ENCODE results near the gene STMN3. TPM values are rescaled to one million over a fixed set of nuclear protein-coding genes. Genes with fewer than 3 reads are reported as not detected.

Gene STMN3
- total and polyA plus RNA-seq, 4 experiments from 2014 or later: 18.9 to 120 (median 70.1) TPM

DNA sequence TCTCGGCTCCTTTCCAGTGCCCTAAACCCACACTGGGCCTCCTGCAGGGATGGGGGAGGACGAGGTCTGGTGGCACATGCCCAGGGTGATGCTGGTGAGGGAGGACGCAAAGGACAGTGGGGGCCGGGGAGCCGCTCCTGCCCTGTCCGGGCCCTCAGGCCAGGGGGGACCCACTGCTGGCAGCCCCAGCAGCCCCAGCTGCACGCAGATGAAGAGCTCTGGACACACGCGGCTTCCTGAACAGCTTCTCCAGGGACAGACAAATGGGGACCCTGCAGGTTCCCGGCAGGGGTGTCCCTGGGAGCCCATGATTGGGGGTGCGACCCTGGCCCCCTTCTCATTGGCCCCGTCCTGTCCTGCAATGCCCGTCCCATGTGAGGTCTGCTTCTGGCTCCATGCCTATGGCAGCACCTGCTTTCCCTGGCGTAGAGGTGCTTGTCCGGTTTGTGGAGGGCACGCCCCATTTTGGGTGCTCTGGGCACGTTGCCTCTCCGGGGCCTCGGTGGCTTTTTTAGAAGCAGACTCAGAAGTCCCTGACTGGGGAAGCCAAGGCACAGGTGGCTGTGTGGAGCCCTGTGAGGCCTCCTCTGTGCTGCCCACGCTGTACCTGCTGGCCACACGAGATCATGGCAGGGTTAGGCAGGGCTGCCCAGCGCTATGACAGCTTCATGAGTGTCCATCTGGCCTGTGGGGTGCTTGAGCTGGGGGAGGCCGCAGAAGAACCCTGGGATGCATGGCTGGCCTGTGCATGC is 27.8 kb upstream of the STMN3 start:
- no peak overlapping the region for H3K4me3 ChIP-seq (ENCODE audit: low read length in 2 of 2)
- ChIA-PET CTCF (ENCODE audit: partially characterized antibody) (no interaction called here), POLR2A (ENCODE audit: partially characterized antibody) (no interaction called here)
- Mint-ChIP-seq H3K36me3 (peaks cover 3 to 8% of the 10 kb centered on the region in 2 donors), H3K4me3 (no peak overlapping the region), H3K4me1 (peaks cover 0 to 6% (median under 1%) of the 10 kb centered on the region in 4 donors), H3K27ac (no peak overlapping the region), H3K27me3 (no peaks in the 10 kb centered on the region), H3K9me3 (no peaks in the 10 kb centered on the region)
- no peak overlapping the region for H3K27ac ChIP-seq (ENCODE audit: low read depth, low read length)
- H3K36me3 ChIP-seq (ENCODE audit: insufficient read depth, low read length): no peaks in the 10 kb centered on the region
- DNase-seq: no peak
- H3K27me3 ChIP-seq (ENCODE audit: insufficient read depth, low read length): no peaks in the 10 kb centered on the region
- H3K9me3 ChIP-seq (ENCODE audit: control insufficient read depth in 1 of 2, low read length in 2 of 2): no peaks in the 10 kb centered on the region
- no peaks in the 10 kb centered on the region for H3K4me1 ChIP-seq (ENCODE audit: insufficient read depth, low read length)
- intact Hi-C loops (cut with micrococcal nuclease): no loop called here

DNA sequence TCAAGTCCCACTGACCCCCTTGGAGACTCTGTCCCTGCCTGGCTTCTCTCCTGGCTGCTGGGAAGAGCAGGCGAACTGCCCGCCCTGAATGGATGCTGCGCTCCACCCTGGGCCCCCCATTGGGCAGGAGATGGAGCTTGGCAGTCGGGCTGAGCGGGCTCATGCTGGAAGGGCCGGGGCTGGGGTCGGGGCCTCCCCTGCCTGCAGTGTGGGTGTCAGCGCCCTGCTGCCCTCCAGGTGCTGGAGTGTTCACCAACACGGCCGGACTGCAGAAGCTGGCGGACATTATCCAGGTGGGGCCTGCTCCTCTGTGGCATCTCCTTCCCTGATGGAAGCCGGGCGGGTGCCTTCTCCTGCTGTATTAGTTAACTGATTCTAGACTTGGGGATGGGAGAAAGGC is 27.2 kb upstream of the STMN3 start:
- POLR2A ChIA-PET (ENCODE audit: partially characterized antibody): interaction anchor here (1.2 kb wide), 1 partner anchor 184 kb away, joined by 3 read pairs; no protein-coding TSS in a partner anchor
- H3K27ac ChIP-seq (ENCODE audit: low read depth, low read length): no peak overlapping the region
- peaks cover 0 to 6% (median under 1%) of the 10 kb centered on the region in 4 donors for H3K4me1 Mint-ChIP-seq
- no peaks in the 10 kb centered on the region for H3K9me3 ChIP-seq (ENCODE audit: control insufficient read depth in 1 of 2, low read length in 2 of 2)
- no peaks in the 10 kb centered on the region for H3K27me3 ChIP-seq (ENCODE audit: insufficient read depth, low read length)
- H3K36me3 ChIP-seq (ENCODE audit: insufficient read depth, low read length): no peaks in the 10 kb centered on the region
- H3K9me3 Mint-ChIP-seq: no peaks in the 10 kb centered on the region
- H3K4me3 ChIP-seq (ENCODE audit: low read length in 2 of 2): no peak overlapping the region
- peaks cover 6 to 8% of the 10 kb centered on the region in 2 donors for H3K36me3 Mint-ChIP-seq
- no peaks in the 10 kb centered on the region for H3K4me1 ChIP-seq (ENCODE audit: insufficient read depth, low read length)
- no peak overlapping the region for H3K27ac Mint-ChIP-seq
- no peak overlapping the region for H3K4me3 Mint-ChIP-seq
- DNase-seq: no peak
- intact Hi-C loops (cut with micrococcal nuclease): no loop called here
- no peaks in the 10 kb centered on the region for H3K27me3 Mint-ChIP-seq
- CTCF ChIA-PET (ENCODE audit: partially characterized antibody): no interaction called here

DNA sequence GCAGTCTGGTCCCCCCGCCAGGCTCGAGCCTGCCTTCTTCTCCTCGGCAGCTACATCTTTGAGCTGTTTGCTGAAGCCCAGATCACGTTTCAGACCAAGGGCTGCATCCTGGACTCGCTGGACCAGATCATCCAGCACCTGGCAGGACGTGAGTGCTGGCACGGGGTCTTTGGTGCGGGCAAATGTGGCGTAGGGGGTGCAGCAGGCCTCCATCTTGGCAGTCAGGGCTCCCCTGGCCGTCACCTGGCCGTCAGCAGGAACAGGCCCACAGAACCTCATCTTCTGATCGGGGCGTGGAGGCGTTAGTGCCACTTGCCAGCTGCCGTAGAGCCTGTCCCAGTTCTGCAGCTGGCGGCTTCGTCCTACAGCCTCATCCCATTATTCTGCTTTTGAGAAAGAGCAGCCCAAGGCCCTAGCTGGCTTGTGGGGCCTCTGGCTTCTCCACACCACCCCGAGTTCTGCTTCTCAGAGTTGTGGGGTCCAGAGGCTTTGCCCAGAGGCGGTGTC is 26.6 kb upstream of the STMN3 start:
- Histone ChIP-seq H3K27ac (ENCODE audit: low read depth, low read length) (no peak overlapping the region), H3K36me3 (ENCODE audit: insufficient read depth, low read length) (no peaks in the 10 kb centered on the region), H3K4me1 (ENCODE audit: insufficient read depth, low read length) (no peaks in the 10 kb centered on the region), H3K4me3 (ENCODE audit: low read length in 2 of 2) (no peak overlapping the region), H3K9me3 (ENCODE audit: control insufficient read depth in 1 of 2, low read length in 2 of 2) (no peaks in the 10 kb centered on the region), H3K27me3 (ENCODE audit: insufficient read depth, low read length) (no peaks in the 10 kb centered on the region)
- intact Hi-C loops (cut with micrococcal nuclease): no loop called here
- DNase-seq: no peak
- no peaks in the 10 kb centered on the region for H3K9me3 Mint-ChIP-seq
- H3K27ac Mint-ChIP-seq: peak overlapping the region in 2 of 7 donors; percentile 31 to 41
- H3K27me3 Mint-ChIP-seq: no peaks in the 10 kb centered on the region
- CTCF ChIA-PET (ENCODE audit: partially characterized antibody): no interaction called here
- H3K4me1 Mint-ChIP-seq: peaks cover 0 to 6% (median under 1%) of the 10 kb centered on the region in 4 donors
- peaks cover 8 to 10% of the 10 kb centered on the region in 2 donors for H3K36me3 Mint-ChIP-seq
- H3K4me3 Mint-ChIP-seq: no peak overlapping the region
- POLR2A ChIA-PET (ENCODE audit: partially characterized antibody): interaction anchor here (0.9 to 1.2 kb wide), 2 partner anchors 118 to 185 kb away, joined by 3 read pairs; no protein-coding TSS in a partner anchor

DNA sequence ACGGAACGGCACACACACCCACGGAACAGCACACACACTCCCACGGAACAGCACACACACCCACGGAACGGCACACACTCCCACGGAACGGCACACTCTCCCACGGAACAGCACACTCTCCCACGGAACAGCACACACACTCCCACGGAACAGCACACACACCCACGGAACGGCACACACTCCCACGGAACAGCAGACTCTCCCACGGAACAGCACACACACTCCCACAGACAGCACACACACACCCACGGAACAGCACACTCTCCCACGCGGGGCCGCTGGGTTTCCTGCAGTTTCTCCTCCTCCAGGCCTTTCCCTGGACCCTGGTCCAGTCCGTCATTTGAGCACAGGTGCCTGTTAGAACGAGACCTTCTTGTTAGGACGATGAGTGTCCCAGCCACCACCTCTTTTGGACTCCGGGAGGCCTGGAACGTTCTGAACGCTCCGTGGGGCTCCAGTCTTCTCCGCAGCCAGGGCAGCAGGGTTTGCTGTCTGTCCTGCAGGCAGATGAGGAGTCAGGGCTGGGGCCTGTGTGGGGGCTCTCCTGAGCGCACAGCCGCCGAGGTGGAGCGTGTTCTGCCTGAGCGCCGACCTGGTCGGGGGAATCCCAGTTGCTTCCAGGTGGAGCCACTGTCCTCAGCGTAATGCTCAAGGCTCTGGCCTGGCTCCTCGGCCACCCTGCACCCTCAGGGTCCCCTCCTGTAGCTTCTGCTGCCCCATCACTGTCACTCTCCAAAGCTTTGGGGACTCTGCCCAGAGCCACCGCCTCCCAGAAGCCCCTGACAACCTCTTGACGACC is 25.6 kb upstream of the STMN3 start:
- H3K36me3 Mint-ChIP-seq: peaks cover 8 to 10% of the 10 kb centered on the region in 2 donors
- no peaks in the 10 kb centered on the region for H3K4me1 ChIP-seq (ENCODE audit: insufficient read depth, low read length)
- H3K27me3 Mint-ChIP-seq: no peaks in the 10 kb centered on the region
- no peak overlapping the region for H3K4me3 Mint-ChIP-seq
- intact Hi-C loops (cut with micrococcal nuclease): no loop called here
- no peak for DNase-seq
- no peak overlapping the region for H3K27ac Mint-ChIP-seq
- H3K9me3 Mint-ChIP-seq: no peaks in the 10 kb centered on the region
- H3K27me3 ChIP-seq (ENCODE audit: insufficient read depth, low read length): no peaks in the 10 kb centered on the region
- H3K36me3 ChIP-seq (ENCODE audit: insufficient read depth, low read length): peaks cover 6% of the 10 kb centered on the region
- ChIA-PET CTCF (ENCODE audit: partially characterized antibody) (no interaction called here), POLR2A (ENCODE audit: partially characterized antibody) (interaction anchor here (0.9 to 1.2 kb wide), 2 partner anchors 117 to 185 kb away, joined by 3 read pairs; no protein-coding TSS in a partner anchor)
- no peak overlapping the region for H3K27ac ChIP-seq (ENCODE audit: low read depth, low read length)
- no peak overlapping the region for H3K4me3 ChIP-seq (ENCODE audit: low read length in 2 of 2)
- H3K4me1 Mint-ChIP-seq: peaks cover 0 to 4% (median under 1%) of the 10 kb centered on the region in 4 donors
- H3K9me3 ChIP-seq (ENCODE audit: control insufficient read depth in 1 of 2, low read length in 2 of 2): no peaks in the 10 kb centered on the region

DNA sequence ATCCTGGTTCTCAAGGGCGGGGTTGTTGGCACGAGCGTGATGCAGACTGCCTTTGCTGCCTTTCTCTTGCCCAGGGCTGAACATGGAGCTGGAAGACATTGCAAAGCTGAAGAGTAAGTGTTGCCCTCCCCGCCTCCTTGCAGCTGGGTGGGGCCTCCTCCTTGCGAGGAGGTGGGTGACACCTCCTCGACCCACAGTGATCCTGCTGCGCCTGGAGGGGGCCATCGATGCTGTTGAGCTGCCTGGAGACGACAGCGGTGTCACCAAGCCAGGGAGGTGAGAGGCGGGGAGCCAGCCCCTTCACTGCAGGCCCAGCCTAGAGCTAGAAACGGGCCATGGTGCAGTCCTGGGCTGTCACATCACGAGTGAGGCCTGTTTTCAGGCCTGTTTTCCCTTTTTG is 24.8 kb upstream of the STMN3 start:
- POLR2A ChIA-PET (ENCODE audit: partially characterized antibody): no interaction called here
- intact Hi-C loops (cut with micrococcal nuclease): no loop called here

DNA sequence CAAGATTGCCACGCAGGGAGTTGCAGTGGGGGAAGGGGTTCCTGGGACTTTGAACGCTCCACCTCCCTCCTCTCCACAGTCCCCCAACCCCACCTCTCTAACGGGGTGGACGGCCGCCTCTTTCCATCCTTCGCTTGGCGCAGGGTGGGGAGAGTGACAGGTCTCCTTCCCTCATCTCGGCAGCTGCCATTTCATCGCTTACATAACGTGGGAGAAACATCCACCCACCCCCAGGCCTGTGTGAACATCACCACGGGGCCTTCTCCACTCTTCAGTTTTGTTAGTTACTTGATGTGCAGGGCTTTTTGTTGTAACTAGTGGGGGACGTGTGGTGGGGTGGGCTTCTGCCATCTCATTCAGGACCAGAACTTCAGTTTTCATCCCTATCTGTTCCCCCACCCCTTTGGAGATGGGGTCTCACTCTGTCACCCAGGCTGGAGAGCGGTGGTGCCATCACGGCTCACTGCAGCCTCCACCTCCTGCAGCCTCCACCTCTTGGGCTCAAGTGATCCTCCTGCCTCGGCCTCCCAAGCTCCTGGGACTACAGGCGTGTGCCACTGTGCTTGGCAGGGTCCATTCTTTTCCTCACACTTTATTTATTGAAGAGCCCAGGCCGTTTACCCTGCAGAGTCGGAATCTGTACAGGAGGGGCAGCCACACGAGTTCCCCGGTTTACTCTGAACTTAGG is 22.6 kb upstream of the STMN3 start:
- Histone ChIP-seq H3K4me3 (ENCODE audit: low read length in 2 of 2) (no peak overlapping the region), H3K27ac (ENCODE audit: low read depth, low read length) (no peak overlapping the region), H3K27me3 (ENCODE audit: insufficient read depth, low read length) (no peaks in the 10 kb centered on the region), H3K4me1 (ENCODE audit: insufficient read depth, low read length) (no peaks in the 10 kb centered on the region), H3K36me3 (ENCODE audit: insufficient read depth, low read length) (peaks cover 6% of the 10 kb centered on the region), H3K9me3 (ENCODE audit: control insufficient read depth in 1 of 2, low read length in 2 of 2) (no peaks in the 10 kb centered on the region)
- Mint-ChIP-seq H3K27me3 (no peaks in the 10 kb centered on the region), H3K36me3 (peaks cover 8 to 12% of the 10 kb centered on the region in 2 donors), H3K9me3 (no peaks in the 10 kb centered on the region), H3K4me3 (no peak overlapping the region), H3K4me1 (peaks cover 0 to 1% (median 0%) of the 10 kb centered on the region in 4 donors), H3K27ac (no peak overlapping the region)
- ChIA-PET POLR2A (ENCODE audit: partially characterized antibody) (no interaction called here), CTCF (ENCODE audit: partially characterized antibody) (no interaction called here)
- no peak for DNase-seq
- intact Hi-C loops (cut with micrococcal nuclease): no loop called here

More for the DNA sequence above, 24.8 kb upstream of the STMN3 start:
- Histone ChIP-seq H3K27me3 (ENCODE audit: insufficient read depth, low read length) (no peaks in the 10 kb centered on the region), H3K36me3 (ENCODE audit: insufficient read depth, low read length) (peaks cover 6% of the 10 kb centered on the region), H3K9me3 (ENCODE audit: control insufficient read depth in 1 of 2, low read length in 2 of 2) (no peaks in the 10 kb centered on the region), H3K4me1 (ENCODE audit: insufficient read depth, low read length) (no peaks in the 10 kb centered on the region), H3K27ac (ENCODE audit: low read depth, low read length) (no peak overlapping the region), H3K4me3 (ENCODE audit: low read length in 2 of 2) (no peak overlapping the region)
- CTCF ChIA-PET (ENCODE audit: partially characterized antibody): no interaction called here
- Mint-ChIP-seq H3K9me3 (no peaks in the 10 kb centered on the region), H3K36me3 (peaks cover 8 to 12% of the 10 kb centered on the region in 2 donors), H3K27ac (peak overlapping the region in 1 of 7 donors; percentile 61), H3K4me3 (no peak overlapping the region), H3K27me3 (no peaks in the 10 kb centered on the region), H3K4me1 (no peaks in the 10 kb centered on the region)
- no peak for DNase-seq

DNA sequence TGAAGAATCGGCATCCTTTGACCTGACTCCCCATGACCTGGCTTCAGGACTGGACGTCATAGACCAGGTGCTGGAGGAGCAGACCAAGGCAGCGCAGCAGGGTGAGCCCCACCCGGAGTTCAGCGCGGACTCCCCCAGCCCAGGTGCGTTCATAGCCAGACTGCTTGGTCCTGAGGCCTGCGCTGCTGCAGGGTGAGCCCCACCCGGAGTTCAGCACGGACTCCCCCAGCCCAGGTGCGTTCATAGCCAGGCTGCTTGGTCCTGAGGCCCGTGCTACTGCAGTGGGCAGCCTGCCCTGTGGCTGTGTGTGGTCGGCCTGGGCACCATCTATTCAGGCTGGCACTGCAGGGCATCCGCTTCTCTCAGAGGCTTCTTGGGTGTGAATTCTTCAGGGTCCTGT is 20.7 kb upstream of the STMN3 start:
- H3K27ac ChIP-seq (ENCODE audit: low read depth, low read length): no peak overlapping the region
- H3K4me1 Mint-ChIP-seq: peaks cover 0 to 1% (median 0%) of the 10 kb centered on the region in 4 donors
- no peaks in the 10 kb centered on the region for H3K9me3 Mint-ChIP-seq
- H3K27me3 ChIP-seq (ENCODE audit: insufficient read depth, low read length): no peaks in the 10 kb centered on the region
- DNase-seq: no peak
- no peaks in the 10 kb centered on the region for H3K4me1 ChIP-seq (ENCODE audit: insufficient read depth, low read length)
- H3K27me3 Mint-ChIP-seq: no peaks in the 10 kb centered on the region
- no peak overlapping the region for H3K4me3 ChIP-seq (ENCODE audit: low read length in 2 of 2)
- H3K36me3 Mint-ChIP-seq: peaks cover 12 to 15% of the 10 kb centered on the region in 2 donors
- POLR2A ChIA-PET (ENCODE audit: partially characterized antibody): no interaction called here
- peaks cover 6% of the 10 kb centered on the region for H3K36me3 ChIP-seq (ENCODE audit: insufficient read depth, low read length)
- intact Hi-C loops (cut with micrococcal nuclease): no loop called here
- H3K4me3 Mint-ChIP-seq: no peak overlapping the region
- H3K27ac Mint-ChIP-seq: no peak overlapping the region
- H3K9me3 ChIP-seq (ENCODE audit: control insufficient read depth in 1 of 2, low read length in 2 of 2): no peaks in the 10 kb centered on the region
- CTCF ChIA-PET (ENCODE audit: partially characterized antibody): no interaction called here

Data from CD4-positive, alpha-beta memory T cell (primary cell).